Measurements from ENCODE around the gene TMED8. TPM values are rescaled to one million over a fixed set of nuclear protein-coding genes. Genes with fewer than 3 reads are reported as not detected.
"Not testable (repeated sequence)": the region's sequence is repeated elsewhere in the genome, so short reads cannot be mapped to it uniquely, and the experiment has no call there.

Gene TMED8
- total RNA-seq, 1 donor from 2014 or later = 23.5 TPM

DNA sequence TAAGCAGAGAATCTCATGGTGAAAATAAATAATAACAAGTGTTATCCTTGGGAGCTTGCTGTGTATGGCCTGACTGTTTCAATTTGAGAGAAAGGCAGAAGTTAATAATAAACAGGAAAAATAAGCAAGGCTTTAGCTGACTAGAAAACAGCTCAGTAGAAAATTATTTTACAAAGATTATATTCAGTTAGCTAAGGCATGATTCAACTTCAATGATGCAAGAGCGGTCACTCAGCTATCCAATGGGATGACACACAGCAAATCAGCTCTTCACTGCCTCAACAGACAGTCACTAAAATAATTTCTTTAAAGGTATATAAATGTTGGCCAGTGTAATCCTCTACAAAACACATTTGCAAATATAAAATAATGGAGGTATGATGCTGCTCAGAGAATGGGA is 37.5 kb downstream of the TMED8 start:
- Histone ChIP-seq H4K20me1 (ENCODE audit: low read depth) (no peaks in the 10 kb centered on the region), H3K4me1 (peaks cover under 1% of the 10 kb centered on the region), H3K4me3 (no peak overlapping the region), H3K79me2 (ENCODE audit: low read depth) (no peaks in the 10 kb centered on the region), H3K27ac (no peak overlapping the region), H3K36me3 (no peaks in the 10 kb centered on the region), H3K9me3 (ENCODE audit: low read depth) (no peaks in the 10 kb centered on the region), H3K9ac (no peak overlapping the region), H3K27me3 (no peaks in the 10 kb centered on the region), H2AFZ (replicated peaks) (no peak overlapping the region), H3K4me2 (no peak overlapping the region), H3F3A (ENCODE audit: low read depth) (no peaks in the 10 kb centered on the region)
- DNase-seq (ENCODE audit: low spot score) = no peak
- Mint-ChIP-seq H3K4me3 (no peak overlapping the region), H3K9me3 (no peaks in the 10 kb centered on the region), H3K36me3 (peaks cover 25% of the 10 kb centered on the region), H3K4me1 (peaks cover 4% of the 10 kb centered on the region), H3K27me3 (ENCODE audit: insufficient read depth, low read depth) (peaks cover 3% of the 10 kb centered on the region), H3K27ac (no peak overlapping the region)
- TF ChIP-seq EZH2 (IDR thresholded peaks at IDR 0.05) (no peak), CTCF (IDR thresholded peaks at IDR 0.05) (no peak), EZH2phosphoT487 (IDR thresholded peaks at IDR 0.05) (no peak)

GRCh38 chr14:77338302-77338701 is 38.6 kb downstream of the TMED8 start:
- Histone ChIP-seq H3F3A (ENCODE audit: low read depth) (no peaks in the 10 kb centered on the region), H4K20me1 (ENCODE audit: low read depth) (no peaks in the 10 kb centered on the region), H2AFZ (replicated peaks) (no peak overlapping the region), H3K4me2 (no peak overlapping the region), H3K27ac (no peak overlapping the region), H3K9ac (no peak overlapping the region), H3K9me3 (ENCODE audit: low read depth) (no peaks in the 10 kb centered on the region), H3K4me3 (no peak overlapping the region), H3K27me3 (no peaks in the 10 kb centered on the region), H3K79me2 (ENCODE audit: low read depth) (no peaks in the 10 kb centered on the region), H3K36me3 (no peaks in the 10 kb centered on the region), H3K4me1 (no peaks in the 10 kb centered on the region)
- Mint-ChIP-seq H3K4me1 (no peaks in the 10 kb centered on the region), H3K27me3 (ENCODE audit: insufficient read depth, low read depth) (peaks cover 3% of the 10 kb centered on the region), H3K27ac (no peak overlapping the region), H3K9me3 (no peaks in the 10 kb centered on the region), H3K36me3 (peaks cover 23% of the 10 kb centered on the region), H3K4me3 (no peak overlapping the region)
- no peak for DNase-seq (ENCODE audit: low spot score)
- no peak for TF ChIP-seq CTCF (IDR thresholded peaks at IDR 0.05)
- no peak for TF ChIP-seq EZH2 (IDR thresholded peaks at IDR 0.05)
- no peak for TF ChIP-seq EZH2phosphoT487 (IDR thresholded peaks at IDR 0.05)

DNA sequence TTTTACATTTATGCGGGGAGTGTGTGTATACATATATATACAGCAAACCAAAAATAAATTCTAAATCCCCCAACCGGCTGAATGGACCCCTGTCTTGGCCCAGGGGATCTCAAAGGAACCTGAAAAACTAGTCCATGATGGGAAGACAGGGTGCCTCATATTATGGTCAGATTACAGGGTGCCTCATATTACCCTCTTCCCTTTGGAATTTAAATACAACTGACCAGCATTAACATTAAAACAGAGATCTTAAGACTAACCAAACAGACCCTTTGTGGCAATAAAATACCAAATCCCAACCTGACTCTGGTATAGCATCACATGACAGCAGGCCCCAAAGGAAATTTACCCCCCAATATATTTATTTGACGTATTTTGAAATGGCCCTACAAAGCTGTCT is 39.0 kb downstream of the TMED8 start:
- no peaks in the 10 kb centered on the region for H3F3A ChIP-seq (ENCODE audit: low read depth)
- H3K36me3 ChIP-seq = no peaks in the 10 kb centered on the region
- no peaks in the 10 kb centered on the region for H3K79me2 ChIP-seq (ENCODE audit: low read depth)
- no peaks in the 10 kb centered on the region for H3K9me3 Mint-ChIP-seq
- TF ChIP-seq EZH2phosphoT487 (IDR thresholded peaks at IDR 0.05) = no peak
- no peak for TF ChIP-seq EZH2 (IDR thresholded peaks at IDR 0.05)
- no peak for TF ChIP-seq CTCF (IDR thresholded peaks at IDR 0.05)
- H2AFZ ChIP-seq (replicated peaks) = no peak overlapping the region
- no peak overlapping the region for H3K4me3 Mint-ChIP-seq
- H3K36me3 Mint-ChIP-seq = peaks cover 21% of the 10 kb centered on the region
- DNase-seq (ENCODE audit: low spot score) = no peak
- no peaks in the 10 kb centered on the region for H3K9me3 ChIP-seq (ENCODE audit: low read depth)
- H3K4me3 ChIP-seq = no peak overlapping the region
- no peak overlapping the region for H3K9ac ChIP-seq
- H3K27me3 Mint-ChIP-seq (ENCODE audit: insufficient read depth, low read depth) = peaks cover 3% of the 10 kb centered on the region
- no peaks in the 10 kb centered on the region for H3K4me1 Mint-ChIP-seq
- no peak overlapping the region for H3K27ac ChIP-seq
- H3K27ac Mint-ChIP-seq = no peak overlapping the region
- H3K4me1 ChIP-seq = no peaks in the 10 kb centered on the region
- no peaks in the 10 kb centered on the region for H4K20me1 ChIP-seq (ENCODE audit: low read depth)
- no peaks in the 10 kb centered on the region for H3K27me3 ChIP-seq
- no peak overlapping the region for H3K4me2 ChIP-seq

GRCh38 chr14:77337255-77337654 is 39.6 kb downstream of the TMED8 start:
- not testable (repeated sequence) for H3K27me3 Mint-ChIP-seq (ENCODE audit: insufficient read depth, low read depth); H3K4me3 Mint-ChIP-seq; H3K4me3 ChIP-seq; H3F3A ChIP-seq (ENCODE audit: low read depth); H3K36me3 ChIP-seq; H2AFZ ChIP-seq (replicated peaks); DNase-seq (ENCODE audit: low spot score); H3K4me2 ChIP-seq; H3K79me2 ChIP-seq (ENCODE audit: low read depth); H3K27me3 ChIP-seq; H3K9me3 Mint-ChIP-seq; H3K27ac ChIP-seq; H3K4me1 ChIP-seq; H3K9ac ChIP-seq; H3K4me1 Mint-ChIP-seq; H3K9me3 ChIP-seq (ENCODE audit: low read depth); H4K20me1 ChIP-seq (ENCODE audit: low read depth); H3K27ac Mint-ChIP-seq
- peaks cover 21% of the 10 kb centered on the region for H3K36me3 Mint-ChIP-seq
